A549 (cell line): ENCODE measurements around the gene VSIG2. TPM values are rescaled to one million over a fixed set of nuclear protein-coding genes. Genes with fewer than 3 reads are reported as not detected.

Experiments used
- ATAC-seq, 2 experiments: fragments of 200-7000 bp in 1 of 2; fragments of >200 bp in 1 of 2; cut with Nextera tagmentation in 1 of 2; cut with Tn5 transposase in 1 of 2; 3 replicates each; pipeline versions ENCODE4 v1.8.0 to v1.9.1; 2018 to 2020; ENCODE audit warnings: mild to moderate bottlenecking in 1 of 2, moderate library complexity in 1 of 2
- CTCF ChIA-PET: fragments of 300-600 bp; sonication (Branson Sonifier 250); formaldehyde crosslinking; extraction: SDS; loops from one replicate; lab custom pipeline; 2021; ENCODE audit warnings: antibody characterized with exemption, inconsistent platforms; lab: Yijun Ruan, JAX
- POLR2A ChIA-PET: fragments of 350-600 bp; formaldehyde crosslinking; extraction: SDS; loops from one replicate; lab custom pipeline; 2021; ENCODE audit warnings: antibody characterized with exemption, inconsistent platforms; lab: Yijun Ruan, JAX
- DNase-seq, 2 experiments: peaks; one replicate each; pipeline versions ENCODE4 v3.0.0 to v3.0.0-alpha.2; 2011 to 2016; ENCODE audit warnings: low read depth in 1 of 2, low spot score in 1 of 2
- FAIRE-seq: peaks from 2 replicates; lab custom pipeline; 2011; peaks lifted over from hg19 to GRCh38; lab: Jason Lieb, UNC
- H3K27ac ChIP-seq, 2 experiments: fragments of >200 bp; sonication (Bioruptor Twin); formaldehyde crosslinking; 3 replicates each; pipeline ENCODE4 v1.5.1; 2016 to 2017
- H3K4me1 ChIP-seq: fragments of >200 bp; sonication (Bioruptor Twin); formaldehyde crosslinking; 3 replicates; pipeline ENCODE4 v1.6.1; 2016
- H3K4me2 ChIP-seq: fragments of >200 bp; sonication (Bioruptor Twin); formaldehyde crosslinking; 3 replicates; pipeline ENCODE4 v1.6.1; 2016
- H3K4me3 ChIP-seq: fragments of >200 bp; sonication (Bioruptor Twin); formaldehyde crosslinking; 3 replicates; pipeline ENCODE4 v1.5.1; 2016
- H3K9me3 ChIP-seq: fragments of >200 bp; sonication (Bioruptor Twin); formaldehyde crosslinking; 3 replicates; pipeline ENCODE4 v1.6.1; 2016
- CEBPB ChIP-seq, 2 experiments: fragments of >200 bp in 1 of 2; sonication (Bioruptor Twin) in 1 of 2; formaldehyde crosslinking in 1 of 2; IDR thresholded peaks; 2 replicates each; pipeline ENCODE4 v1.6.1; 2012 to 2016
- CHD2 ChIP-seq: fragments of 150-350 bp; IDR thresholded peaks from 2 replicates; pipeline ENCODE4 v1.6.1; 2014; ENCODE audit warnings: low read length; ENCODE audit not compliant: partially characterized antibody
- CHD4 ChIP-seq: fragments of 200-600 bp; sonication (generic); IDR thresholded peaks from 2 replicates; pipeline ENCODE4 v1.6.1; 2016; ENCODE audit warnings: antibody characterized with exemption, mild to moderate bottlenecking, borderline replicate concordance
- EHF ChIP-seq: fragments of 250-450 bp; sonication (Bioruptor Pico); IDR thresholded peaks from 2 replicates; pipeline ENCODE4 v1.5.0; 2020; ENCODE audit warnings: mild to moderate bottlenecking
- HES2 ChIP-seq: fragments of >200 bp; sonication (Bioruptor Twin); formaldehyde crosslinking; IDR thresholded peaks from 2 replicates; pipeline ENCODE4 v1.6.1; 2016
- HMGXB4 ChIP-seq: fragments of 250-450 bp; sonication (Bioruptor Pico); IDR thresholded peaks from 2 replicates; pipeline ENCODE4 v1.5.0; 2021; ENCODE audit warnings: mild to moderate bottlenecking, moderate library complexity, borderline replicate concordance
- HOXA7 ChIP-seq: fragments of 250-450 bp; sonication (Bioruptor Pico); IDR thresholded peaks from 2 replicates; pipeline ENCODE4 v1.5.0; 2020; ENCODE audit warnings: mild to moderate bottlenecking, moderate library complexity
- HOXB5 ChIP-seq: fragments of 250-450 bp; sonication (Bioruptor Pico); IDR thresholded peaks from 2 replicates; pipeline ENCODE4 v1.5.0; 2020; ENCODE audit warnings: mild to moderate bottlenecking, moderate library complexity
- JUN ChIP-seq, 2 experiments: fragments of >200 bp; sonication (Bioruptor Twin); formaldehyde crosslinking; IDR thresholded peaks; 2 replicates in 1 of 2; 3 replicates in 1 of 2; pipeline ENCODE4 v1.6.1; 2016 to 2017
- KDM5A ChIP-seq: fragments of 200-600 bp; sonication (generic); IDR thresholded peaks from 2 replicates; pipeline ENCODE4 v1.6.1; 2016; ENCODE audit warnings: antibody characterized with exemption, mild to moderate bottlenecking
- PHF8 ChIP-seq: fragments of 200-600 bp; sonication (generic); IDR thresholded peaks from 2 replicates; pipeline ENCODE4 v1.6.1; 2016; ENCODE audit warnings: low read depth, mild to moderate bottlenecking, antibody characterized with exemption, moderate library complexity, borderline replicate concordance
- POLR2A ChIP-seq: IDR thresholded peaks from 2 replicates; pipeline ENCODE4 v1.6.1; 2012; ENCODE audit warnings: mild to moderate bottlenecking, low read length
- RARB ChIP-seq: fragments of 250-450 bp; sonication (Bioruptor Pico); IDR thresholded peaks from 2 replicates; pipeline ENCODE4 v1.8.0; 2021; ENCODE audit warnings: mild to moderate bottlenecking, moderate library complexity
- TFCP2L1 ChIP-seq: fragments of 250-450 bp; sonication (Bioruptor Pico); IDR thresholded peaks from 2 replicates; pipeline ENCODE4 v1.5.0; 2021; ENCODE audit warnings: mild to moderate bottlenecking
- WGBS: methylation state at CpG from one replicate; pipeline ENCODE4 v1.1.6; 2017; ENCODE audit errors: missing lambda C conversion rate; 5-methylcytosine and 5-hydroxymethylcytosine counted together
- polyA plus RNA-seq, 4 experiments: library from polyadenylated mRNA; depleted of rRNA in 3 of 4; stranded (reverse); fragments of >200 nt; fragmentation: RNase III in 1 of 4; extraction: RNeasy Plus Mini Kit Qiagen cat#74134 plus additional on column Dnase treatment in 1 of 4; gene quantifications; 2 replicates in 3 of 4; 3 replicates in 1 of 4; pipeline ENCODE4 v1.2.3, GENCODE V29; 2011 to 2017
- TF ChIP-seq, protein P1 (sequence below): fragments of 200-600 bp; sonication (generic); IDR thresholded peaks from 2 replicates; pipeline ENCODE4 v1.6.1; 2016; ENCODE audit warnings: antibody characterized with exemption, mild to moderate bottlenecking, moderate library complexity
- TF ChIP-seq, protein P2 (sequence below): IDR thresholded peaks from 2 replicates; pipeline ENCODE4 v1.6.1; 2012; ENCODE audit warnings: low read depth, borderline replicate concordance

Gene VSIG2
- polyA plus RNA-seq, 2 of the 4 experiments (the other 2 are of a cell fraction) = not detected

- H3K9me3 ChIP-seq = no peaks in the 10 kb centered on the region
- peak overlapping the region; percentile 99 for H3K4me2 ChIP-seq
- 8% methylated on average over 8 of the region's 8 CpGs for whole genome bisulfite sequencing
- peak overlapping the region; percentile 100 for H3K4me3 ChIP-seq
- no peak for FAIRE-seq
- CTCF ChIA-PET = interaction anchor here (1.0 to 1.8 kb wide), 6 partner anchors 28 to 130 kb away, joined by 3 to 13 read pairs (median 6); partner anchors contain the start of gene ESAM
- H3K4me1 ChIP-seq = peaks cover 15% of the 10 kb centered on the region; the same call in 2 of the 3 replicates
- TF ChIP-seq POLR2A (no peak), JUN (IDR thresholded peaks at IDR 0.05) (no peak), HES2 (no peak), TFCP2L1 (CRISPR knock-in tag) (no peak), PHF8 (no peak), CHD2 (no peak), CHD4 (no peak), KDM5A (no peak), HOXB5 (CRISPR knock-in tag) (no peak), CEBPB (IDR thresholded peaks at IDR 0.05) (no peak), RARB (CRISPR knock-in tag) (no peak), HOXA7 (no peak), HMGXB4 (CRISPR knock-in tag) (no peak)
- TF ChIP-seq, protein P1, sequence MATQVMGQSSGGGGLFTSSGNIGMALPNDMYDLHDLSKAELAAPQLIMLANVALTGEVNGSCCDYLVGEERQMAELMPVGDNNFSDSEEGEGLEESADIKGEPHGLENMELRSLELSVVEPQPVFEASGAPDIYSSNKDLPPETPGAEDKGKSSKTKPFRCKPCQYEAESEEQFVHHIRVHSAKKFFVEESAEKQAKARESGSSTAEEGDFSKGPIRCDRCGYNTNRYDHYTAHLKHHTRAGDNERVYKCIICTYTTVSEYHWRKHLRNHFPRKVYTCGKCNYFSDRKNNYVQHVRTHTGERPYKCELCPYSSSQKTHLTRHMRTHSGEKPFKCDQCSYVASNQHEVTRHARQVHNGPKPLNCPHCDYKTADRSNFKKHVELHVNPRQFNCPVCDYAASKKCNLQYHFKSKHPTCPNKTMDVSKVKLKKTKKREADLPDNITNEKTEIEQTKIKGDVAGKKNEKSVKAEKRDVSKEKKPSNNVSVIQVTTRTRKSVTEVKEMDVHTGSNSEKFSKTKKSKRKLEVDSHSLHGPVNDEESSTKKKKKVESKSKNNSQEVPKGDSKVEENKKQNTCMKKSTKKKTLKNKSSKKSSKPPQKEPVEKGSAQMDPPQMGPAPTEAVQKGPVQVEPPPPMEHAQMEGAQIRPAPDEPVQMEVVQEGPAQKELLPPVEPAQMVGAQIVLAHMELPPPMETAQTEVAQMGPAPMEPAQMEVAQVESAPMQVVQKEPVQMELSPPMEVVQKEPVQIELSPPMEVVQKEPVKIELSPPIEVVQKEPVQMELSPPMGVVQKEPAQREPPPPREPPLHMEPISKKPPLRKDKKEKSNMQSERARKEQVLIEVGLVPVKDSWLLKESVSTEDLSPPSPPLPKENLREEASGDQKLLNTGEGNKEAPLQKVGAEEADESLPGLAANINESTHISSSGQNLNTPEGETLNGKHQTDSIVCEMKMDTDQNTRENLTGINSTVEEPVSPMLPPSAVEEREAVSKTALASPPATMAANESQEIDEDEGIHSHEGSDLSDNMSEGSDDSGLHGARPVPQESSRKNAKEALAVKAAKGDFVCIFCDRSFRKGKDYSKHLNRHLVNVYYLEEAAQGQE = no peak
- TF ChIP-seq, protein P2, sequence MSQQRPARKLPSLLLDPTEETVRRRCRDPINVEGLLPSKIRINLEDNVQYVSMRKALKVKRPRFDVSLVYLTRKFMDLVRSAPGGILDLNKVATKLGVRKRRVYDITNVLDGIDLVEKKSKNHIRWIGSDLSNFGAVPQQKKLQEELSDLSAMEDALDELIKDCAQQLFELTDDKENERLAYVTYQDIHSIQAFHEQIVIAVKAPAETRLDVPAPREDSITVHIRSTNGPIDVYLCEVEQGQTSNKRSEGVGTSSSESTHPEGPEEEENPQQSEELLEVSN = no peak
- no peak for ATAC-seq
- peak in 1 of 2 experiments; percentile 7 for DNase-seq
- peak overlapping the region; percentile 99 to 100 for H3K27ac ChIP-seq
- POLR2A ChIA-PET = interaction anchor here (0.7 kb wide), 1 partner anchor 1508 kb away, joined by 3 read pairs; no protein-coding TSS in a partner anchor
Observed at GRCh38 chr11:124798991-124799347, 46.9 kb upstream of the VSIG2 start.

DNA sequence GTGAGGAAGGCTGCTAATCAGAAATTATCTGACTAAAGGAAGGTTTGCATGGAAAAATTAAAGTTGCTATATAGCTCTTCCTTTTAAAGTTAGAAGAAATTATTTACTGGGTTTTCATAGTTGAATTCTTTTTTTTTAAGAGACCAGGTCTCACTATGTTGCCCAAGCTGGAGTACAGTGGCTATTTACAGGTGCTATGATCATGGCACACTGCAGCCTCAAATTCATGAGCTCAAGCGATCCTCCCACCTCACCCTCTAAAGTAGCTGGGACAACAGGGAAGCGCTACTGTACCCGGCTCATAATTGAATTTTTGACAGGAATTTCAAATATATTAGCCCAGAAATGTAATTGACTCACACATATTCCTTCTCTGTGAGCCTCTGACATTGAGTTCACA lies 44.3 kb upstream of the VSIG2 start:
- Histone ChIP-seq H3K4me3 (no peak overlapping the region), H3K9me3 (no peaks in the 10 kb centered on the region), H3K27ac (no peak overlapping the region), H3K4me2 (no peak overlapping the region), H3K4me1 (peaks cover 37% of the 10 kb centered on the region)
- FAIRE-seq (no peak), DNase-seq (no peak), ATAC-seq (no peak)
- 96% methylated on average over 3 of the region's 3 CpGs for WGBS
- CTCF ChIA-PET = interaction anchor here (0.6 to 1.3 kb wide), 3 partner anchors 32 to 610 kb away, joined by 3 to 4 read pairs (median 3); no protein-coding TSS in a partner anchor
- TF ChIP-seq EHF (CRISPR knock-in tag) = no peak
- TF ChIP-seq CHD4 = no peak
- POLR2A ChIA-PET = no interaction called here
